ENCODE measurements around the gene DRD3.

DRD3 gene

GRCh38 chr3:114155370-114155821 is 23.5 kb downstream of the DRD3 start:
- H3K4me3 ChIP-seq (ENCODE audit: low read depth, low read length) = no peak overlapping the region
- ChIA-PET POLR2A (no interaction called here), CTCF (interaction anchor here (0.6 to 8.8 kb wide), 20 partner anchors 9 to 425 kb away, joined by 3 to 80 read pairs (median 4); no protein-coding TSS in a partner anchor)
- TF ChIP-seq CTCF (IDR thresholded peaks at IDR 0.05; ENCODE audit: insufficient read depth, low read length, missing control alignments) = peak; percentile 51
- no peak for DNase-seq (ENCODE audit: low read depth, low spot score)

GRCh38 chr3:114154321-114154821 is 24.5 kb downstream of the DRD3 start:
- ChIA-PET CTCF (interaction anchor here (0.8 to 8.8 kb wide), 14 partner anchors 9 to 418 kb away, joined by 3 to 80 read pairs (median 6); no protein-coding TSS in a partner anchor), POLR2A (no interaction called here)
- DNase-seq (ENCODE audit: low read depth, low spot score) = no peak
- TF ChIP-seq CTCF (IDR thresholded peaks at IDR 0.05; ENCODE audit: insufficient read depth, low read length, missing control alignments) = no peak
- H3K4me3 ChIP-seq (ENCODE audit: low read depth, low read length) = no peak overlapping the region

- peak overlapping the region; percentile 60 for H3K4me3 ChIP-seq (ENCODE audit: low read depth, low read length)
- no peak for DNase-seq (ENCODE audit: low read depth, low spot score)
- TF ChIP-seq CTCF (IDR thresholded peaks at IDR 0.05; ENCODE audit: insufficient read depth, low read length, missing control alignments) = peak; percentile 87
- ChIA-PET POLR2A (no interaction called here), CTCF (interaction anchor here (0.9 to 8.8 kb wide), 11 partner anchors 9 to 1016 kb away, joined by 3 to 80 read pairs (median 7); partner anchors contain the start of gene DRD3)
Measured at GRCh38 chr3:114152519-114153151, 26.2 kb downstream of the DRD3 start.

- POLR2A ChIA-PET = no interaction called here
- CTCF ChIA-PET = interaction anchor here (0.7 to 8.8 kb wide), 9 partner anchors 9 to 307 kb away, joined by 3 to 80 read pairs (median 5); partner anchors contain the start of gene DRD3
- no peak overlapping the region for H3K4me3 ChIP-seq (ENCODE audit: low read depth, low read length)
Measured at GRCh38 chr3:114151091-114151490, 27.8 kb downstream of the DRD3 start.

GRCh38 chr3:114147251-114147650 is 31.6 kb downstream of the DRD3 start:
- TF ChIP-seq CTCF (IDR thresholded peaks at IDR 0.05; ENCODE audit: insufficient read depth, low read length, missing control alignments) = no peak
- no peak overlapping the region for H3K4me3 ChIP-seq (ENCODE audit: low read depth, low read length)
- DNase-seq (ENCODE audit: low read depth, low spot score) = no peak
- ChIA-PET POLR2A (no interaction called here), CTCF (interaction anchor here (1.2 kb wide), 1 partner anchor 411 kb away, joined by 6 read pairs; no protein-coding TSS in a partner anchor)

More at GRCh38 chr3:114151091-114151490, 27.8 kb downstream of the DRD3 start:
- no peak for TF ChIP-seq CTCF (IDR thresholded peaks at IDR 0.05; ENCODE audit: insufficient read depth, low read length, missing control alignments)
- DNase-seq (ENCODE audit: low read depth, low spot score) = no peak

- DNase-seq (ENCODE audit: low read depth, low spot score) = peak; percentile 75
- H3K4me3 ChIP-seq (ENCODE audit: low read depth, low read length) = no peak overlapping the region
- TF ChIP-seq CTCF (IDR thresholded peaks at IDR 0.05; ENCODE audit: insufficient read depth, low read length, missing control alignments) = no peak
- CTCF ChIA-PET = interaction anchor here (1.0 to 2.2 kb wide), 5 partner anchors 10 to 301 kb away, joined by 3 to 12 read pairs (median 3); no protein-coding TSS in a partner anchor
- POLR2A ChIA-PET = no interaction called here
Measured at GRCh38 chr3:114144909-114145688, 33.8 kb downstream of the DRD3 start.

Data from AG04449 (cell line).